ENCODE results near the gene GMCL1. TPM values are rescaled to one million over a fixed set of nuclear protein-coding genes. Genes with fewer than 3 reads are reported as not detected.
A peak's percentile ranks its signal among the peaks of the same experiment; 100 is the strongest.

The GMCL1 gene
- total and polyA plus RNA-seq, 2 of the 13 experiments (the other 11 are each of a cell fraction or from before 2014, with no cell fraction given), result 18.7 to 24.0 TPM

- peak; percentile 83; the same call in 1 of the 2 replicates for TF ChIP-seq ARID4A (CRISPR knock-in tag; IDR thresholded peaks at IDR 0.05; ENCODE audit: borderline replicate concordance)
- TF ChIP-seq ZNF577 (CRISPR knock-in tag; IDR thresholded peaks at IDR 0.05; ENCODE audit: borderline replicate concordance, low read depth), result no peak
- TF ChIP-seq ZBTB10 (CRISPR knock-in tag; IDR thresholded peaks at IDR 0.05; ENCODE audit: borderline replicate concordance), result no peak
- no peak for TF ChIP-seq ZNF367 (CRISPR knock-in tag; IDR thresholded peaks at IDR 0.05; ENCODE audit: borderline replicate concordance)
- TF ChIP-seq, protein P1, sequence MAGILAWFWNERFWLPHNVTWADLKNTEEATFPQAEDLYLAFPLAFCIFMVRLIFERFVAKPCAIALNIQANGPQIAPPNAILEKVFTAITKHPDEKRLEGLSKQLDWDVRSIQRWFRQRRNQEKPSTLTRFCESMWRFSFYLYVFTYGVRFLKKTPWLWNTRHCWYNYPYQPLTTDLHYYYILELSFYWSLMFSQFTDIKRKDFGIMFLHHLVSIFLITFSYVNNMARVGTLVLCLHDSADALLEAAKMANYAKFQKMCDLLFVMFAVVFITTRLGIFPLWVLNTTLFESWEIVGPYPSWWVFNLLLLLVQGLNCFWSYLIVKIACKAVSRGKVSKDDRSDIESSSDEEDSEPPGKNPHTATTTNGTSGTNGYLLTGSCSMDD (CRISPR knock-in tag; IDR thresholded peaks at IDR 0.05), result no peak
- no peak for TF ChIP-seq NFRKB (IDR thresholded peaks at IDR 0.05)
- TF ChIP-seq ZNF34 (CRISPR knock-in tag; IDR thresholded peaks at IDR 0.05; ENCODE audit: borderline replicate concordance), result no peak
- TF ChIP-seq ZNF878 (CRISPR knock-in tag; IDR thresholded peaks at IDR 0.05), result peak; percentile 91; the same call in 1 of the 2 replicates
- no peak for TF ChIP-seq CENPBD1 (CRISPR knock-in tag; IDR thresholded peaks at IDR 0.05; ENCODE audit: borderline replicate concordance, low read depth)
- TF ChIP-seq TBX3 (IDR thresholded peaks at IDR 0.05; ENCODE audit: borderline replicate concordance), result peak; percentile 91; the same call in 1 of the 2 replicates
- TF ChIP-seq ZNF790 (CRISPR knock-in tag; IDR thresholded peaks at IDR 0.05; ENCODE audit: borderline replicate concordance), result no peak
- no peak for TF ChIP-seq ZNF263 (CRISPR knock-in tag; IDR thresholded peaks at IDR 0.05)
- TF ChIP-seq ZNF816 (CRISPR knock-in tag; IDR thresholded peaks at IDR 0.05; ENCODE audit: borderline replicate concordance), result peak; percentile 71; the same call in 1 of the 2 replicates
- TF ChIP-seq ZNF547 (CRISPR knock-in tag; IDR thresholded peaks at IDR 0.05), result no peak
- TF ChIP-seq ZBTB21 (CRISPR knock-in tag; IDR thresholded peaks at IDR 0.05), result 0 out of 2 replicates have a peak, but pooled peaks have one; percentile 54
- no peak for TF ChIP-seq TCF12 (IDR thresholded peaks at IDR 0.05)
- TF ChIP-seq TCF12 (CRISPR knock-in tag; IDR thresholded peaks at IDR 0.05), result peak; percentile 93
- no peak for TF ChIP-seq MTF1 (CRISPR knock-in tag; IDR thresholded peaks at IDR 0.05)
- TF ChIP-seq KLF16 (CRISPR knock-in tag; IDR thresholded peaks at IDR 0.05), result peak in 1 of 2 experiments; percentile 94; a peak in 2 of 4 replicates
These were observed 47.9 kb upstream of the GMCL1 start (continued) for GRCh38 chr2:69781321-69782248.
